ENCODE data around the gene PPP1R14B. TPM values are rescaled to one million over a fixed set of nuclear protein-coding genes. Genes with fewer than 3 reads are reported as not detected.

The PPP1R14B gene
- total and polyA plus RNA-seq, 2 of the 13 experiments (the other 11 are each of a cell fraction or from before 2014, with no cell fraction given) = 110 to 148 TPM

DNA sequence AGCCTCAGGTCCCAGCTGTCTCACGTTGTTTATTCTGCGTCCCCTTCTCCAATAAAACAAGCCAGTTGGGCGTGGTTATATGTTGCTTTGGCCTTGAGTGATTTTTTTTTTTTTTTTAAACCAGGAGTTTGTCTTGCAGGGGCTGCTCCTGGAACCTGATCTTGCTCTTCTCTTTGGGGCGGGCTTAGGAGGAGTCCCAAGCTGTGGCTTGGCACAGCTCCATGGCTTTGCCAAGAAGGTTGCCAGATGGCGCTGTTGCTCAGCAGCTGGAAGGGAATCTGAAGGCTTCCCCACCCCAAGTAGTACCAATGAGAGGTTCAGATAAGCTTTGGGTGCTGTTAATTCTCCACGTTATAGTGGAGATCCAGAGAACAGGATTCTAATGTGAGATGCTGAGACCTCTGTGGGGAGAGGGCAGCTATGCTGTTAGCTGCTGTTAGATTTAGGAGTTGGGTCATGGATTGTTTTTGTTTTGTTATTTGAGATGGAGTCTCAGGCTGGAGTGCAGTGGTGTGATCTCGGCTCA is 42.2 kb downstream of the PPP1R14B start (continued):
- TF ChIP-seq, protein P1, sequence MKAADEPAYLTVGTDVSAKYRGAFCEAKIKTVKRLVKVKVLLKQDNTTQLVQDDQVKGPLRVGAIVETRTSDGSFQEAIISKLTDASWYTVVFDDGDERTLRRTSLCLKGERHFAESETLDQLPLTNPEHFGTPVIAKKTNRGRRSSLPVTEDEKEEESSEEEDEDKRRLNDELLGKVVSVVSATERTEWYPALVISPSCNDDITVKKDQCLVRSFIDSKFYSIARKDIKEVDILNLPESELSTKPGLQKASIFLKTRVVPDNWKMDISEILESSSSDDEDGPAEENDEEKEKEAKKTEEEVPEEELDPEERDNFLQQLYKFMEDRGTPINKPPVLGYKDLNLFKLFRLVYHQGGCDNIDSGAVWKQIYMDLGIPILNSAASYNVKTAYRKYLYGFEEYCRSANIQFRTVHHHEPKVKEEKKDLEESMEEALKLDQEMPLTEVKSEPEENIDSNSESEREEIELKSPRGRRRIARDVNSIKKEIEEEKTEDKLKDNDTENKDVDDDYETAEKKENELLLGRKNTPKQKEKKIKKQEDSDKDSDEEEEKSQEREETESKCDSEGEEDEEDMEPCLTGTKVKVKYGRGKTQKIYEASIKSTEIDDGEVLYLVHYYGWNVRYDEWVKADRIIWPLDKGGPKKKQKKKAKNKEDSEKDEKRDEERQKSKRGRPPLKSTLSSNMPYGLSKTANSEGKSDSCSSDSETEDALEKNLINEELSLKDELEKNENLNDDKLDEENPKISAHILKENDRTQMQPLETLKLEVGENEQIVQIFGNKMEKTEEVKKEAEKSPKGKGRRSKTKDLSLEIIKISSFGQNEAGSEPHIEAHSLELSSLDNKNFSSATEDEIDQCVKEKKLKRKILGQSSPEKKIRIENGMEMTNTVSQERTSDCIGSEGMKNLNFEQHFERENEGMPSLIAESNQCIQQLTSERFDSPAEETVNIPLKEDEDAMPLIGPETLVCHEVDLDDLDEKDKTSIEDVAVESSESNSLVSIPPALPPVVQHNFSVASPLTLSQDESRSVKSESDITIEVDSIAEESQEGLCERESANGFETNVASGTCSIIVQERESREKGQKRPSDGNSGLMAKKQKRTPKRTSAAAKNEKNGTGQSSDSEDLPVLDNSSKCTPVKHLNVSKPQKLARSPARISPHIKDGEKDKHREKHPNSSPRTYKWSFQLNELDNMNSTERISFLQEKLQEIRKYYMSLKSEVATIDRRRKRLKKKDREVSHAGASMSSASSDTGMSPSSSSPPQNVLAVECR (CRISPR knock-in tag; IDR thresholded peaks at IDR 0.05; ENCODE audit: borderline replicate concordance) = peak; percentile 29; the same call in 1 of the 2 replicates
- TF ChIP-seq, protein P2, sequence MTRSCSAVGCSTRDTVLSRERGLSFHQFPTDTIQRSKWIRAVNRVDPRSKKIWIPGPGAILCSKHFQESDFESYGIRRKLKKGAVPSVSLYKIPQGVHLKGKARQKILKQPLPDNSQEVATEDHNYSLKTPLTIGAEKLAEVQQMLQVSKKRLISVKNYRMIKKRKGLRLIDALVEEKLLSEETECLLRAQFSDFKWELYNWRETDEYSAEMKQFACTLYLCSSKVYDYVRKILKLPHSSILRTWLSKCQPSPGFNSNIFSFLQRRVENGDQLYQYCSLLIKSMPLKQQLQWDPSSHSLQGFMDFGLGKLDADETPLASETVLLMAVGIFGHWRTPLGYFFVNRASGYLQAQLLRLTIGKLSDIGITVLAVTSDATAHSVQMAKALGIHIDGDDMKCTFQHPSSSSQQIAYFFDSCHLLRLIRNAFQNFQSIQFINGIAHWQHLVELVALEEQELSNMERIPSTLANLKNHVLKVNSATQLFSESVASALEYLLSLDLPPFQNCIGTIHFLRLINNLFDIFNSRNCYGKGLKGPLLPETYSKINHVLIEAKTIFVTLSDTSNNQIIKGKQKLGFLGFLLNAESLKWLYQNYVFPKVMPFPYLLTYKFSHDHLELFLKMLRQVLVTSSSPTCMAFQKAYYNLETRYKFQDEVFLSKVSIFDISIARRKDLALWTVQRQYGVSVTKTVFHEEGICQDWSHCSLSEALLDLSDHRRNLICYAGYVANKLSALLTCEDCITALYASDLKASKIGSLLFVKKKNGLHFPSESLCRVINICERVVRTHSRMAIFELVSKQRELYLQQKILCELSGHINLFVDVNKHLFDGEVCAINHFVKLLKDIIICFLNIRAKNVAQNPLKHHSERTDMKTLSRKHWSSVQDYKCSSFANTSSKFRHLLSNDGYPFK (CRISPR knock-in tag; IDR thresholded peaks at IDR 0.05; ENCODE audit: borderline replicate concordance) = no peak
- TF ChIP-seq KLF13 (CRISPR knock-in tag; IDR thresholded peaks at IDR 0.05) (no peak), STAG1 (CRISPR knock-in tag; IDR thresholded peaks at IDR 0.05) (peak; percentile 81), ZNF333 (CRISPR knock-in tag; IDR thresholded peaks at IDR 0.05; ENCODE audit: borderline replicate concordance) (no peak), ZNF788 (CRISPR knock-in tag; IDR thresholded peaks at IDR 0.05; ENCODE audit: borderline replicate concordance) (0 out of 2 replicates have a peak, but pooled peaks have one; percentile 24), NR2F1 (CRISPR knock-in tag; IDR thresholded peaks at IDR 0.05) (no peak), SNAI1 (CRISPR knock-in tag; IDR thresholded peaks at IDR 0.05; ENCODE audit: borderline replicate concordance) (no peak), TEAD3 (CRISPR knock-in tag; optimal IDR thresholded peaks at IDR 0.05; ENCODE audit: borderline replicate concordance) (peak; percentile 21), MXI1 (IDR thresholded peaks at IDR 0.05; ENCODE audit: borderline replicate concordance, low read depth, low read length) (peak; percentile 17; the same call in 1 of the 3 replicates), ZNF180 (CRISPR knock-in tag; IDR thresholded peaks at IDR 0.05; ENCODE audit: borderline replicate concordance, low read depth) (no peak), RXRB (CRISPR knock-in tag; IDR thresholded peaks at IDR 0.05; ENCODE audit: borderline replicate concordance) (0 out of 2 replicates have a peak, but pooled peaks have one; percentile 20), ATF1 (CRISPR knock-in tag; IDR thresholded peaks at IDR 0.05) (0 out of 2 replicates have a peak, but pooled peaks have one; percentile 14), HMG20A (CRISPR knock-in tag; IDR thresholded peaks at IDR 0.05; ENCODE audit: borderline replicate concordance) (no peak), SMC3 (IDR thresholded peaks at IDR 0.05; ENCODE audit: low read length) (peak; percentile 82; the same call in 1 of the 2 replicates), SAP130 (CRISPR knock-in tag; IDR thresholded peaks at IDR 0.05; ENCODE audit: low read depth) (peak; percentile 64)
- TF ChIP-seq, protein P3, sequence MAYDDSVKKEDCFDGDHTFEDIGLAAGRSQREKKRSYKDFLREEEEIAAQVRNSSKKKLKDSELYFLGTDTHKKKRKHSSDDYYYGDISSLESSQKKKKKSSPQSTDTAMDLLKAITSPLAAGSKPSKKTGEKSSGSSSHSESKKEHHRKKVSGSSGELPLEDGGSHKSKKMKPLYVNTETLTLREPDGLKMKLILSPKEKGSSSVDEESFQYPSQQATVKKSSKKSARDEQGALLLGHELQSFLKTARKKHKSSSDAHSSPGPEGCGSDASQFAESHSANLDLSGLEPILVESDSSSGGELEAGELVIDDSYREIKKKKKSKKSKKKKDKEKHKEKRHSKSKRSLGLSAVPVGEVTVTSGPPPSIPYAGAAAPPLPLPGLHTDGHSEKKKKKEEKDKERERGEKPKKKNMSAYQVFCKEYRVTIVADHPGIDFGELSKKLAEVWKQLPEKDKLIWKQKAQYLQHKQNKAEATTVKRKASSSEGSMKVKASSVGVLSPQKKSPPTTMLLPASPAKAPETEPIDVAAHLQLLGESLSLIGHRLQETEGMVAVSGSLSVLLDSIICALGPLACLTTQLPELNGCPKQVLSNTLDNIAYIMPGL (CRISPR knock-in tag; IDR thresholded peaks at IDR 0.05; ENCODE audit: borderline replicate concordance in 1 of 2, low read depth in 1 of 2) = peak in 1 of 2 experiments; percentile 66; a peak in 1 of 4 replicates
- TF ChIP-seq, protein P4, sequence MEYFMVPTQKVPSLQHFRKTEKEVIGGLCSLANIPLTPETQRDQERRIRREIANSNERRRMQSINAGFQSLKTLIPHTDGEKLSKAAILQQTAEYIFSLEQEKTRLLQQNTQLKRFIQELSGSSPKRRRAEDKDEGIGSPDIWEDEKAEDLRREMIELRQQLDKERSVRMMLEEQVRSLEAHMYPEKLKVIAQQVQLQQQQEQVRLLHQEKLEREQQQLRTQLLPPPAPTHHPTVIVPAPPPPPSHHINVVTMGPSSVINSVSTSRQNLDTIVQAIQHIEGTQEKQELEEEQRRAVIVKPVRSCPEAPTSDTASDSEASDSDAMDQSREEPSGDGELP (IDR thresholded peaks at IDR 0.05; ENCODE audit: borderline replicate concordance, low read depth) = peak; percentile 34; the same call in 1 of the 2 replicates

All from HepG2 (cell line).